Measurements from ENCODE around the gene BLTP1. TPM values are rescaled to one million over a fixed set of nuclear protein-coding genes. Genes with fewer than 3 reads are reported as not detected.

BLTP1 gene
- total and polyA plus RNA-seq, 2 of the 13 experiments (the other 11 are each of a cell fraction or from before 2014, with no cell fraction given): 27.7 to 33.1 TPM

GRCh38 chr4:122163301-122163700 is 11.2 kb downstream of the BLTP1 start:
- no peaks in the 10 kb centered on the region for H3K9me3 ChIP-seq (ENCODE audit: low read length)
- ChIA-PET POLR2A (no interaction called here), CTCF (ENCODE audit: low intra/inter-chr PET ratio, low total read pairs) (no interaction called here)
- H3K27me3 ChIP-seq (ENCODE audit: control insufficient read depth in 1 of 2, insufficient read depth in 2 of 2, low read length in 2 of 2): no peaks in the 10 kb centered on the region
- no peak overlapping the region for H3K4me2 ChIP-seq (ENCODE audit: low read depth, low read length)
- H3K27ac ChIP-seq (ENCODE audit: extremely low read length, insufficient read depth, low read length): no peak overlapping the region
- intact Hi-C loops (cut with micrococcal nuclease; ENCODE audit: unreplicated experiment) (no loop called here), in situ Hi-C loops (cut with HindIII; ENCODE audit: extremely low pct_ligation_motif_present, low pct_unique_long_range_greater_than_20kb) (no loop called here)
- no peak for FAIRE-seq
- ATAC-seq: no peak
- no peak overlapping the region for H3K4me3 ChIP-seq (replicated peaks in 1 of 3; ENCODE audit: insufficient read depth in 1 of 3, low read depth in 2 of 3, low read length in 3 of 3)
- TF ChIP-seq ZNF33B (CRISPR knock-in tag; IDR thresholded peaks at IDR 0.05): no peak
- H3K9ac ChIP-seq (ENCODE audit: insufficient read depth, low read depth, low read length): no peak overlapping the region
- H3K36me3 ChIP-seq (replicated peaks in 1 of 2; ENCODE audit: control insufficient read depth in 1 of 2, insufficient read depth in 2 of 2, low read length in 2 of 2): no peaks in the 10 kb centered on the region
- no peak for DNase-seq (ENCODE audit: low spot score)
- H2AFZ ChIP-seq (ENCODE audit: low read length): no peak overlapping the region
- H4K20me1 ChIP-seq (ENCODE audit: insufficient read depth, low read length): no peaks in the 10 kb centered on the region
- no peaks in the 10 kb centered on the region for H3K79me2 ChIP-seq (ENCODE audit: insufficient read depth, low read length)
- BruUV-seq (replicated peaks): no TSS peak
- H3K4me1 ChIP-seq (ENCODE audit: insufficient read depth, low read length): no peaks in the 10 kb centered on the region
- 97% methylated on average over 3 of the region's 3 CpGs for WGBS (ENCODE audit: low lambda C conversion rate)

- FAIRE-seq: no peak
- Histone ChIP-seq H4K20me1 (ENCODE audit: insufficient read depth, low read length) (no peaks in the 10 kb centered on the region), H3K4me2 (ENCODE audit: low read depth, low read length) (no peak overlapping the region), H3K4me3 (replicated peaks in 1 of 3; ENCODE audit: insufficient read depth in 1 of 3, low read depth in 2 of 3, low read length in 3 of 3) (no peak overlapping the region), H3K4me1 (ENCODE audit: insufficient read depth, low read length) (no peaks in the 10 kb centered on the region), H3K27ac (ENCODE audit: extremely low read length, insufficient read depth, low read length) (no peak overlapping the region), H3K79me2 (ENCODE audit: insufficient read depth, low read length) (no peaks in the 10 kb centered on the region), H3K27me3 (ENCODE audit: control insufficient read depth in 1 of 2, insufficient read depth in 2 of 2, low read length in 2 of 2) (no peaks in the 10 kb centered on the region), H3K9ac (ENCODE audit: insufficient read depth, low read depth, low read length) (no peak overlapping the region), H2AFZ (ENCODE audit: low read length) (no peak overlapping the region), H3K9me3 (ENCODE audit: low read length) (no peaks in the 10 kb centered on the region), H3K36me3 (replicated peaks in 1 of 2; ENCODE audit: control insufficient read depth in 1 of 2, insufficient read depth in 2 of 2, low read length in 2 of 2) (no peaks in the 10 kb centered on the region)
- in situ Hi-C loops (cut with HindIII; ENCODE audit: extremely low pct_ligation_motif_present, low pct_unique_long_range_greater_than_20kb) (no loop called here), intact Hi-C loops (cut with micrococcal nuclease; ENCODE audit: unreplicated experiment) (no loop called here)
- ChIA-PET CTCF (ENCODE audit: low intra/inter-chr PET ratio, low total read pairs) (no interaction called here), POLR2A (no interaction called here)
- no peak for ATAC-seq
- 100% methylated on average over 1 of the region's 1 CpG for WGBS (ENCODE audit: low lambda C conversion rate)
- BruUV-seq (replicated peaks): no TSS peak
- no peak for DNase-seq (ENCODE audit: low spot score)
- no peak for TF ChIP-seq SATB2 (CRISPR knock-in tag; IDR thresholded peaks at IDR 0.05)
- no peak for TF ChIP-seq KIAA2018 (CRISPR knock-in tag; IDR thresholded peaks at IDR 0.05; ENCODE audit: borderline replicate concordance)
- no peak for TF ChIP-seq FOXA1 (IDR thresholded peaks at IDR 0.05)
- no peak for TF ChIP-seq FOXA1 (CRISPR knock-in tag; IDR thresholded peaks at IDR 0.05)
- TF ChIP-seq ZNF256 (CRISPR knock-in tag; conservative IDR thresholded peaks at IDR 0.05): no peak
- TF ChIP-seq, protein P1, sequence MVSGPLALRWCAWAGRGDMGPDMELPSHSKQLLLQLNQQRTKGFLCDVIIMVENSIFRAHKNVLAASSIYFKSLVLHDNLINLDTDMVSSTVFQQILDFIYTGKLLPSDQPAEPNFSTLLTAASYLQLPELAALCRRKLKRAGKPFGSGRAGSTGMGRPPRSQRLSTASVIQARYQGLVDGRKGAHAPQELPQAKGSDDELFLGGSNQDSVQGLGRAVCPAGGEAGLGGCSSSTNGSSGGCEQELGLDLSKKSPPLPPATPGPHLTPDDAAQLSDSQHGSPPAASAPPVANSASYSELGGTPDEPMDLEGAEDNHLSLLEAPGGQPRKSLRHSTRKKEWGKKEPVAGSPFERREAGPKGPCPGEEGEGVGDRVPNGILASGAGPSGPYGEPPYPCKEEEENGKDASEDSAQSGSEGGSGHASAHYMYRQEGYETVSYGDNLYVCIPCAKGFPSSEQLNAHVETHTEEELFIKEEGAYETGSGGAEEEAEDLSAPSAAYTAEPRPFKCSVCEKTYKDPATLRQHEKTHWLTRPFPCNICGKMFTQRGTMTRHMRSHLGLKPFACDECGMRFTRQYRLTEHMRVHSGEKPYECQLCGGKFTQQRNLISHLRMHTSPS (CRISPR knock-in tag; IDR thresholded peaks at IDR 0.05; ENCODE audit: low read depth): no peak
- no peak for TF ChIP-seq SIN3B (IDR thresholded peaks at IDR 0.05; ENCODE audit: low read length)
- no peak for TF ChIP-seq MXD3 (CRISPR knock-in tag; IDR thresholded peaks at IDR 0.05)
- no peak for TF ChIP-seq ZNF83 (CRISPR knock-in tag; IDR thresholded peaks at IDR 0.05; ENCODE audit: borderline replicate concordance)
These were observed 11.6 kb downstream of the BLTP1 start for GRCh38 chr4:122163767-122164166.

All from HepG2 (cell line).